BE2C (cell line): Measurements from ENCODE around the gene PPP1CA.

Source experiments
- DNase-seq: peaks from one replicate; pipeline ENCODE4 v3.0.0-alpha.2; 2020
- H3K27me3 ChIP-seq: fragments of 250-450 bp; sonication (Bioruptor Pico); 2 replicates; pipeline ENCODE4 v1.5.1; 2020; ENCODE audit warnings: mild to moderate bottlenecking
- H3K36me3 ChIP-seq: fragments of 250-450 bp; sonication (Bioruptor Pico); 2 replicates; pipeline ENCODE4 v1.5.1; 2020; ENCODE audit warnings: mild to moderate bottlenecking
- H3K4me1 ChIP-seq: fragments of 250-450 bp; sonication (Bioruptor Pico); 2 replicates; pipeline ENCODE4 v1.5.1; 2020
- H3K4me3 ChIP-seq: 2 replicates; pipeline ENCODE4 v1.5.1; 2011; ENCODE audit warnings: low read depth, low read length
- H3K9me3 ChIP-seq: fragments of 250-450 bp; sonication (Bioruptor Pico); 2 replicates; pipeline ENCODE4 v1.5.1; 2020
- CTCF ChIP-seq: IDR thresholded peaks from 2 replicates; pipeline ENCODE4 v1.5.1; 2012; ENCODE audit warnings: mild to moderate bottlenecking, low read depth, low read length

PPP1CA gene

GRCh38 chr11:67371911-67372320, 29.7 kb downstream of the PPP1CA start:
- TF ChIP-seq CTCF, result no peak
- H3K4me3 ChIP-seq, result no peak overlapping the region
- H3K4me1 ChIP-seq, result peaks cover 8% of the 10 kb centered on the region; the same call in 1 of the 2 replicates
- no peaks in the 10 kb centered on the region for H3K9me3 ChIP-seq
- DNase-seq, result no peak
- H3K27me3 ChIP-seq, result peaks cover 28% of the 10 kb centered on the region
- H3K36me3 ChIP-seq, result no peaks in the 10 kb centered on the region

DNA sequence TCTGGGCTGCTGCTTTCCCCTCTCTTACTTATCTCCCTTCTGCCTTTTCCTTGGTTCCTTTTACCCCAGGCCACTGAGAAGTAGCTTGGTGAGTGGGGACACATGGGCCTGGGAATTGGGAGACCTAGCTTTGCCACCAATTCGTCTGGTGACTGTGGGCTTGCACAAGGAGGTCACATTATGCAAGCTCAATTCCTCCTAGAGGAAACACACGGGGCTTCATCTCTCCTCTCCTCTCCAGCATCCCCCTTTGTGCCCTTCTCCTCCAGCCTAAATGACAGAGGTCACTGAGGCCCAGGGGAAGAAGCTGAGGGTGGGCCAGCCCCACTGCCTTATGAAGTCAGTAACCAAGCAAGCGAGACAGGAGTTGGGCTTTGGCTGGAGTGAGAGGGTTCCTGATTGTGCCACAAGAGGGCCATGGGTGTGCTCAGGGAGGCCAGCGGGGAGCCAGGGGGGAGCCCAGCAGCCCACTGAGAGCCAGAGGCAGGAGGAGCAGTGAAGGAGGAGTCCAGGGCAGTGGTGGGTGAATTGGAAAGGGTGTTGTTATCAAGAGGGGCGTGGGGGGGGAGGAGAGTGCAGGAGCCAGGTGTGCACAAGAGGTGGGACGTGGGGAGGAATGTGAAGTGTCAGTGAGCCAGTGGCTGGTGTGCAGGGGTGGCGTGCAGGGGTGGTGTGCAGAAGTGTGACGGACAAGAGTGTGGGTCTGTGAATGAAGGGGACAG, 30.3 kb downstream of the PPP1CA start:
- Histone ChIP-seq H3K36me3 (no peaks in the 10 kb centered on the region), H3K4me1 (peaks cover 11% of the 10 kb centered on the region), H3K9me3 (no peaks in the 10 kb centered on the region), H3K27me3 (peaks cover 26% of the 10 kb centered on the region), H3K4me3 (no peak overlapping the region)
- no peak for DNase-seq
- peak; percentile 48 for TF ChIP-seq CTCF

- H3K4me3 ChIP-seq, result no peak overlapping the region
- no peaks in the 10 kb centered on the region for H3K36me3 ChIP-seq
- DNase-seq, result no peak
- H3K4me1 ChIP-seq, result peaks cover 11% of the 10 kb centered on the region
- H3K9me3 ChIP-seq, result no peaks in the 10 kb centered on the region
- H3K27me3 ChIP-seq, result peaks cover 22% of the 10 kb centered on the region
- TF ChIP-seq CTCF, result no peak
Measured at GRCh38 chr11:67370351-67371076, 31.1 kb downstream of the PPP1CA start.

DNA sequence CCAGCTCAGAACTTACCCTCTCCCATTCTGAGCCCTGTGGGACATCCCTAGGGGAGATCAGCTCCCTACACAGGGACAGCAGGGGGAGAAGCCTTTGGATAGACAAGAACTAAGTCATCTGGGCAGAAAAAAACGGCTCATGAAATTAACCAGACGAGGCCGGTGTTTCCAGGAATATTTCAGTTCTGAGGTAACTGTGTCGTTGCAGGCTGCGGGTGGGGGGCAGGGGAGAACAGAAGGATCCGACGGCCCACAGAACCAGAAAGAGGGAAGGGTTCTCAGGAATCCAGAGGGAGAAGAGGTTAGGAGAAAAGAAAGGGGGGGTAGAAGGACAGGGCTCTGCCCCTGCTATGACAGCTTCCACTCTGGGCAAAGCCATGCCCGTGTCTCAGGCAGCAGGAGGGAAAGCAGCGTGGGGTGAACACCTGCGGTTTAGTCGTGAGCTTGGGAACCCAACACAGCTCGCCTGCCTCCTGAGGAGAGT, 31.8 kb downstream of the PPP1CA start:
- peaks cover 22% of the 10 kb centered on the region for H3K27me3 ChIP-seq
- H3K36me3 ChIP-seq, result no peaks in the 10 kb centered on the region
- H3K4me3 ChIP-seq, result no peak overlapping the region
- TF ChIP-seq CTCF, result no peak
- no peak for DNase-seq
- no peaks in the 10 kb centered on the region for H3K9me3 ChIP-seq
- H3K4me1 ChIP-seq, result peaks cover 11% of the 10 kb centered on the region

DNA sequence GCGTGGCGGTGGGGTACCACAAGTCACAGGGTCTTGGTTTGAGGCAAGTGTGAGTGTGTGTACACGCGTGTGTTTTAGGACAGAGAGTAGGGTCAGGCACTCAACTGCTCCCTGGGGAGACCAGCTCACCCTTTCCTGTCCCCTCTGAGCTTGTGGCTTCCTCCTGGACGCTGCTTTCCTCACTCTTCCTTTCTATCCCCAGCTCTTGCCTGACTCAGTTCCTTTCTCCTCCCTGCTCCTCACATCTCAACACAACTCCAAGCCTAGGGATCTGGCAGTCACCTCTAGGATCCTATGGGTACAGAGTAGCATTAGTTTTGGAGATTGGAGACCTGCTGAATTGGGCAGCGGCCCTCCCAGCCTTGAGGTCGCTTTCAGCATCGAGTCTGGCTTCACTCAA, 32.4 kb downstream of the PPP1CA start:
- H3K4me3 ChIP-seq, result no peak overlapping the region
- DNase-seq, result no peak
- peaks cover 8% of the 10 kb centered on the region for H3K4me1 ChIP-seq
- H3K27me3 ChIP-seq, result peaks cover 18% of the 10 kb centered on the region
- H3K36me3 ChIP-seq, result no peaks in the 10 kb centered on the region
- TF ChIP-seq CTCF, result no peak
- H3K9me3 ChIP-seq, result no peaks in the 10 kb centered on the region

DNA sequence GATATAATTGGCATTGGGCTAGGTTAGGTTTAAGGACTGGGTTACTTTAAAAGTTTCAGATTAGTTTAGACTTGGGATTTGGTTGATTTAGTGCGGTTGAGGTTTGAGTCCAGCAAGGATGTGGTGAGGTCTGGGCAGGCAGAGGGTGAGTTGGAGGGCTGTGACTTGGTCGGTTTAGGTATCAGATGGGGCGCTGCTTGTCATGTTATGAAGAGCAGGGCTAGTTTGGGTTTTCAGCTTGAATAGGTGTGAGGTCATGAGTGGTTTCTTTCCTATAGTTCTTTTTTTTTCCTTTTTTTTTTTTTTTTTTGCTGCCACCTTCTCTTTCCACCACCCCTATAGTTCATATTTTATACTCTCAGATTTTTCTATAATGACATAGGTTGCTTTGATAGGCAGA, 33.0 kb downstream of the PPP1CA start:
- Histone ChIP-seq H3K4me3 (no peak overlapping the region), H3K4me1 (peaks cover 3% of the 10 kb centered on the region; the same call in 1 of the 2 replicates), H3K9me3 (no peaks in the 10 kb centered on the region), H3K36me3 (no peaks in the 10 kb centered on the region), H3K27me3 (peaks cover 12% of the 10 kb centered on the region)
- TF ChIP-seq CTCF, result no peak
- DNase-seq, result no peak
